Measurements from ENCODE around the gene NTMT1.

NTMT1 gene

GRCh38 chr9:129586245-129586644, 39.7 kb upstream of the NTMT1 start:
- no peaks in the 10 kb centered on the region for H3K9me3 ChIP-seq (ENCODE audit: insufficient read depth, low read depth, low read length)
- H3K79me2 ChIP-seq (ENCODE audit: insufficient read depth, low read length): no peaks in the 10 kb centered on the region
- H3K9ac ChIP-seq (ENCODE audit: low read depth, low read length, poor library complexity, severe bottlenecking): no peak overlapping the region
- TF ChIP-seq CTCF (conservative IDR thresholded peaks at IDR 0.05; ENCODE audit: low read length): no peak
- TF ChIP-seq EZH2phosphoT487 (IDR thresholded peaks at IDR 0.05; ENCODE audit: borderline replicate concordance): no peak
- no peaks in the 10 kb centered on the region for H3K36me3 ChIP-seq (ENCODE audit: insufficient read depth, low read length)
- H2AFZ ChIP-seq (ENCODE audit: low read length): no peak overlapping the region
- H3F3A ChIP-seq (ENCODE audit: low read depth): no peaks in the 10 kb centered on the region
- H3K4me3 ChIP-seq (ENCODE audit: low read length, poor library complexity, severe bottlenecking): no peak overlapping the region
- H3K4me1 ChIP-seq (ENCODE audit: insufficient read depth, low read length, poor library complexity, severe bottlenecking): peaks cover 15% of the 10 kb centered on the region
- H4K20me1 ChIP-seq (ENCODE audit: insufficient read depth, low read length, poor library complexity, severe bottlenecking): no peaks in the 10 kb centered on the region
- H3K4me2 ChIP-seq (ENCODE audit: low read depth, low read length, poor library complexity, severe bottlenecking): no peak overlapping the region
- H3K27me3 ChIP-seq (ENCODE audit: insufficient read depth, low read length, poor library complexity, severe bottlenecking): no peaks in the 10 kb centered on the region
- H3K9me2 ChIP-seq (replicated peaks; ENCODE audit: low read depth, low read length): no peaks in the 10 kb centered on the region

DNA sequence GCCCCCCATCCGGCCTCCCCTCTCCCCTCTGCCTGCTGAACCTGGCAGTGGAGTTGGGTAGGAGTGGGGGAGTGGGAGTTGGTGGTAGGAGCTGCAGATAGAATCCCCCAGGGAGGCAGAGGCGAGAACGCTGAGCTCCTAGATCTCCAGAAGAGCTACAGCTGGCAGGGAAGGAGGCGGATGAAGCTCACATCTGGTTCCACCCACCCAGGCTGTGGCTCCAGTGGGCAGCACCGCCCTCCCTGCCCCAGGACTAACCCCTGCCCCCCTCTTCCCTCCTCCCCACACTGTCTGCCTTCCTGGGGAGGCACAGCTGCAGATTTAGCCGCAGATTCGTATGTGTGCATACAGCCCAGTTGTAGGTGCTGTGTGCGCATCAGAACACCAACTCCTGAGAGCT, 39.3 kb upstream of the NTMT1 start:
- no peak overlapping the region for H3K4me2 ChIP-seq (ENCODE audit: low read depth, low read length, poor library complexity, severe bottlenecking)

DNA sequence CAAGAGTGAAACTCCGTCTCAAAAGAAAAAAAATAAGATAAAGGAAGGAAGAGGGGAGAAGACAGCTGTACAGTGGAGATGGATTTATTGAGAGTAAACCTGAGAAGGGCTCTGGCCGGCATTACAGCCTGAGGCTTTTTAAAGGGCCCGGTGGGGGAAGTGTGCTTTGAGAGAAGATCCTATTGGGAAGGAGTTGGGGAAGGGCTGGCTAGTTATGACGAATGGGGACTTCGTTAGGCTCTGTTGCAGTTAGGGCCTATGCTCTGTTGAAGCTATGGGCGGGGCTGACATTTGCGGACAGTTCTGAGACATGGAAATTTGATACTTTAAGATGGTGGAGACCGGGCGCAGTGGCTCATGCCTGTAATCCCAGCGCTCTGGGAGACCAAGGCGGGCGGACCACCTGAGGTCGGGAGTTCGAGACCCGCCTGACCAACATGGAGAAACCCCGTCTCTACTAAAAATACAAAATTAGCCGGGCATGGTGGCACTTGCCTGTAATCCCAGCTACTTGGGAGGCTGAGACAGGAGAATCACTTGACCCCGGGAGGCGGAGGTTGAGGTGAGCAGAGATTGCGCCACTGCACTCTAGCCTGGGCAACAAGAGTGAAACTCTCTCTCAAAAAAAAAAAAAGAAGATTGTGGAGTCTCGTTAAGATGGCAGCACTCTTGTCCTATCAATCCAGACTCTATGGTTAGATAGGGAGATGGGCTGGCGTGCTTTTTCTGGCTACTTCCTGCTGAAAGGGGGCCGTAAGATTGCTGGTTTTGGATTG, 38.3 kb upstream of the NTMT1 start:
- no peaks in the 10 kb centered on the region for H4K20me1 ChIP-seq (ENCODE audit: insufficient read depth, low read length, poor library complexity, severe bottlenecking)
- no peaks in the 10 kb centered on the region for H3F3A ChIP-seq (ENCODE audit: low read depth)
- no peak overlapping the region for H3K4me3 ChIP-seq (ENCODE audit: low read length, poor library complexity, severe bottlenecking)
- H3K27me3 ChIP-seq (ENCODE audit: insufficient read depth, low read length, poor library complexity, severe bottlenecking): no peaks in the 10 kb centered on the region
- TF ChIP-seq EZH2phosphoT487 (IDR thresholded peaks at IDR 0.05; ENCODE audit: borderline replicate concordance): no peak
- no peak for TF ChIP-seq CTCF (conservative IDR thresholded peaks at IDR 0.05; ENCODE audit: low read length)
- H3K36me3 ChIP-seq (ENCODE audit: insufficient read depth, low read length): no peaks in the 10 kb centered on the region
- H3K4me2 ChIP-seq (ENCODE audit: low read depth, low read length, poor library complexity, severe bottlenecking): no peak overlapping the region
- peaks cover 15% of the 10 kb centered on the region for H3K4me1 ChIP-seq (ENCODE audit: insufficient read depth, low read length, poor library complexity, severe bottlenecking)
- no peaks in the 10 kb centered on the region for H3K9me2 ChIP-seq (replicated peaks; ENCODE audit: low read depth, low read length)
- H2AFZ ChIP-seq (ENCODE audit: low read length): no peak overlapping the region
- H3K9ac ChIP-seq (ENCODE audit: low read depth, low read length, poor library complexity, severe bottlenecking): no peak overlapping the region
- H3K79me2 ChIP-seq (ENCODE audit: insufficient read depth, low read length): no peaks in the 10 kb centered on the region
- H3K9me3 ChIP-seq (ENCODE audit: insufficient read depth, low read depth, low read length): no peaks in the 10 kb centered on the region

More for the DNA sequence above, 39.3 kb upstream of the NTMT1 start:
- Histone ChIP-seq H3K27me3 (ENCODE audit: insufficient read depth, low read length, poor library complexity, severe bottlenecking) (no peaks in the 10 kb centered on the region), H3K4me3 (ENCODE audit: low read length, poor library complexity, severe bottlenecking) (no peak overlapping the region), H4K20me1 (ENCODE audit: insufficient read depth, low read length, poor library complexity, severe bottlenecking) (no peaks in the 10 kb centered on the region), H3K9me3 (ENCODE audit: insufficient read depth, low read depth, low read length) (no peaks in the 10 kb centered on the region), H3K79me2 (ENCODE audit: insufficient read depth, low read length) (no peaks in the 10 kb centered on the region), H3K9ac (ENCODE audit: low read depth, low read length, poor library complexity, severe bottlenecking) (no peak overlapping the region), H3F3A (ENCODE audit: low read depth) (no peaks in the 10 kb centered on the region), H3K36me3 (ENCODE audit: insufficient read depth, low read length) (no peaks in the 10 kb centered on the region), H3K4me1 (ENCODE audit: insufficient read depth, low read length, poor library complexity, severe bottlenecking) (peaks cover 15% of the 10 kb centered on the region), H2AFZ (ENCODE audit: low read length) (no peak overlapping the region), H3K9me2 (replicated peaks; ENCODE audit: low read depth, low read length) (no peaks in the 10 kb centered on the region)
- TF ChIP-seq CTCF (conservative IDR thresholded peaks at IDR 0.05; ENCODE audit: low read length) (no peak), EZH2phosphoT487 (IDR thresholded peaks at IDR 0.05; ENCODE audit: borderline replicate concordance) (no peak)

All from Loucy (cell line).